ENCODE results near the gene ARHGAP24. TPM values are rescaled to one million over a fixed set of nuclear protein-coding genes. Genes with fewer than 3 reads are reported as not detected.
A peak's percentile ranks its signal among the peaks of the same experiment; 100 is the strongest.

ARHGAP24 gene
- total and polyA plus RNA-seq, 8 donors, result 22.0 to 35.0 (median 25.8) TPM

DNA sequence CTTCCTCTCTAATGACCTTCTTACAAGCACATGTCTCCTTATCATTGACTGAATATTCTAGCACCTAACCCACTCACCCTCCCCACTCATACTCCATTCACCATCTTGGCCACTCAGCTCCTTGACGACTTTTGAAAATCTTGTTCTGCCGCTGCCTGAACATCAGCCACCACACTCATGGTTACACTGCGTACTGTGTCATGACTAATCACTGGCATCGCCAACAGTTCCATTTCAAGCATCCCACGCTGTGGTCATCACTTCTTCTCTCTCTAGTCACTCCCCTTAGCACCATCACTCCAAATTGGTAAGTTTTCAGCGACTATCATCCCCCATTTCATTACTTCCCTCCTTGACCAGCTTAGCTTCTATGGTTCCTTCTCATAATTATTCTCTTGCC, 532.1 kb downstream of the ARHGAP24 start:
- no peak for DNase-seq
- no peak overlapping the region for H3K27ac ChIP-seq
- intact Hi-C loops (cut with DNase I), result no loop called here
- H3K9me3 ChIP-seq, result no peaks in the 10 kb centered on the region
- H3K4me1 ChIP-seq, result no peaks in the 10 kb centered on the region
- no peaks in the 10 kb centered on the region for H3K36me3 ChIP-seq
- ATAC-seq, result no peak
- H3K4me3 ChIP-seq, result no peak overlapping the region
- no peaks in the 10 kb centered on the region for H3K27me3 ChIP-seq
- TF ChIP-seq, protein P1, sequence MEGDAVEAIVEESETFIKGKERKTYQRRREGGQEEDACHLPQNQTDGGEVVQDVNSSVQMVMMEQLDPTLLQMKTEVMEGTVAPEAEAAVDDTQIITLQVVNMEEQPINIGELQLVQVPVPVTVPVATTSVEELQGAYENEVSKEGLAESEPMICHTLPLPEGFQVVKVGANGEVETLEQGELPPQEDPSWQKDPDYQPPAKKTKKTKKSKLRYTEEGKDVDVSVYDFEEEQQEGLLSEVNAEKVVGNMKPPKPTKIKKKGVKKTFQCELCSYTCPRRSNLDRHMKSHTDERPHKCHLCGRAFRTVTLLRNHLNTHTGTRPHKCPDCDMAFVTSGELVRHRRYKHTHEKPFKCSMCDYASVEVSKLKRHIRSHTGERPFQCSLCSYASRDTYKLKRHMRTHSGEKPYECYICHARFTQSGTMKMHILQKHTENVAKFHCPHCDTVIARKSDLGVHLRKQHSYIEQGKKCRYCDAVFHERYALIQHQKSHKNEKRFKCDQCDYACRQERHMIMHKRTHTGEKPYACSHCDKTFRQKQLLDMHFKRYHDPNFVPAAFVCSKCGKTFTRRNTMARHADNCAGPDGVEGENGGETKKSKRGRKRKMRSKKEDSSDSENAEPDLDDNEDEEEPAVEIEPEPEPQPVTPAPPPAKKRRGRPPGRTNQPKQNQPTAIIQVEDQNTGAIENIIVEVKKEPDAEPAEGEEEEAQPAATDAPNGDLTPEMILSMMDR (IDR thresholded peaks at IDR 0.05), result no peak

DNA sequence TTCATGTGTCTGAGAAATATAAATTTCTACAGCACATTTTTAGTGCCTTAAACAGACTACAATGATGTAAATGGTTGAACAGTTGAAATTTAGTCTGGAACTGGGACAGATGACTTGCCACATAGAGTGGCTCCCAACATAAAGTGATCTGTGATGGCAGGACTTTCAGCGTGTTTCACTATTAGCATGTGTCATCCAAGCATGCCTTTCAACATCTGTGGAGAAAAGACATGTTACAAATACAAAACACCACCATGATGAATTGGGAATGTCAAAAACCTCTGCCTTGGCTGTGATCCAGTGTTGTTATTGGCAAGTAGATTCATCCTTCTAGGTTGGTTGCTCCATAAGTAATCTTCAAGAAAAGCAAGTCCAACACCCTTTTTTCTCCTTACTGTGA, 536.2 kb downstream of the ARHGAP24 start:
- ATAC-seq (peak; percentile 9), DNase-seq (no peak)
- H3K4me1 ChIP-seq, result no peaks in the 10 kb centered on the region
- TF ChIP-seq, protein P1 (IDR thresholded peaks at IDR 0.05), result no peak
- no peak overlapping the region for H3K4me3 ChIP-seq
- H3K36me3 ChIP-seq, result no peaks in the 10 kb centered on the region
- intact Hi-C loops (cut with DNase I), result no loop called here
- no peak overlapping the region for H3K27ac ChIP-seq
- H3K9me3 ChIP-seq, result no peaks in the 10 kb centered on the region
- H3K27me3 ChIP-seq, result no peaks in the 10 kb centered on the region

DNA sequence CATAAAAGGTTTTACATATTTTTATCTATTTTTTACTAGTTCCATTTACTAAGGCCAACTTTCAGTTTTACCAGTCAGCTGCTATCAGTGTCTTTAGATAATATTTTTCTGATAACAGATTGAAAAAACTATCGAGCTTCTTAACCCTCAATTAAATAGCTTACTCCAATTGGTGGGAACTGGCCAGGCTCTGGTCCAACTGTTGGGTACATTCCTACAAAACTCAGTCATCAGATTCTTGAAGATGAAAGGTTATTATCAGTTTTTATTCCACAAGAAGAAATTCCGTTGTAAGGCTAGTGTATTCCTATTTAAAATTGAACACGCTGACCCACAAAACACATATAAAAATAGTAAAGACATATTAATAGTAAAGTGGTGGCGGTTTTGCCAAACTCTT, 538.7 kb downstream of the ARHGAP24 start:
- H3K9me3 ChIP-seq, result no peaks in the 10 kb centered on the region
- H3K36me3 ChIP-seq, result no peaks in the 10 kb centered on the region
- H3K27me3 ChIP-seq, result no peaks in the 10 kb centered on the region
- intact Hi-C loops (cut with DNase I), result no loop called here
- H3K27ac ChIP-seq, result no peak overlapping the region
- DNase-seq (no peak), ATAC-seq (no peak)
- TF ChIP-seq, protein P1 (IDR thresholded peaks at IDR 0.05), result no peak
- H3K4me3 ChIP-seq, result no peak overlapping the region
- H3K4me1 ChIP-seq, result no peaks in the 10 kb centered on the region

DNA sequence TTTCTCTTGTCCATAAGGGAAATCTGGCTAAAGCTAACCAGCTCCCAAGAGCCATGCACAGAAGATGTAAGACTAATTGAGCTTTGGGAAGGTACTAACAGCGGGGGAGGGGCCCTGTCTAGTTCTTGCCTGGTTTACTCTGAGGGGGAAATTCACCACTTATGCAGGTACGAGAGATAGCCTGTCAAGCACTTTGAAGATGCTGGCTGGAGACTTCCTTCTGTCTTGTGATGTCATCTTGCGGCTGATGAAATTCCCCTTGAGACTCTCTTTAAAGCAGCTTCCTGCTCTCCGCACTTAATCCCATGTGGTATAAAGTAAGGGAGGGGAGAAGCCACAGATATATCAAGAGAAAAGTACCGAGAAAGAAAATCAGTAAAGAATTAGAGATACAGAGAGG, 539.6 kb downstream of the ARHGAP24 start:
- Histone ChIP-seq H3K4me1 (no peaks in the 10 kb centered on the region), H3K36me3 (no peaks in the 10 kb centered on the region), H3K9me3 (no peaks in the 10 kb centered on the region), H3K27me3 (no peaks in the 10 kb centered on the region), H3K4me3 (no peak overlapping the region), H3K27ac (no peak overlapping the region)
- no peak for ATAC-seq
- no peak for DNase-seq
- intact Hi-C loops (cut with DNase I), result no loop called here
- TF ChIP-seq, protein P1 (IDR thresholded peaks at IDR 0.05), result no peak

DNA sequence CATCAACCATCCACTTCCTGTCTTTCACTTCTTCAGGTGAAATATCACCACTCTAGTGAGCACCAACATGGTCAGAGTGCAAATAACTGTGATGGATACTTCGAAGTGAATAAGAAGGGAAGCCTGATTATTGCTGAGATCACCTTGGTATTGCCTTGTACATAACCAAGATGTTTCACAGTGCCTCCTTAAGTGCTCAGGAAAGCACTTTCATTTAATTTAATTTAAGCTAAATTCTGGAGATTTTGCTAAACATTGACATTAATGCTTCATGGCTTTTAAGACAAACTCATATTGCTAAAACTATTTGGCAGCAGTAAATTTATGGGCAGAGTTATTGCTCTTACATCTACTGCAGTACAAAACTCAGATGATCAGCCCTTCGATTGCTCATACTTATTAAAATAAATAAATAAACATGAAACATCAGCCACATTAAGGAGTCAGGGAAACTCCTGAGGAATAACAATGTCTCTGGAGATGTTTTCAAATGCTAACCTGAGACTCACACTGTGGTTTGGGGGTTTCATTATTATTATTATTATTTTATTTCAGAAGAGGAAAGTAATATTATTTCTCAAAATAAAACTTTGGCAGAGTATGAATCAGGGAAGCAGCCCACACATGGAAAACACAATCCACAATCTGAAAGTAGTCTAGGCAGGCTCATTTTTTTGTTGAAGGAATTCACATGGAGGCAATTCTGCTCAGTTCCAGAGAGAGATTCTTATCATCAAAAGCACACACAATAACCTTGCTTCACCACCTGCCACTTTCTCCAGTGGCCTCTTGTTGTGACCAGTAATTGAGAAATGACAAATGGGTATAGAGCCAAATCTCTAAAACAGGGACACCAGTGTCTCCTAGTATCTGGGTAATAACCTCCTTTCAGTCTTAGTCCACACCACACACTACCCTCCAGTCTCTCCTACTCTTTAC, 540.7 kb downstream of the ARHGAP24 start:
- no peaks in the 10 kb centered on the region for H3K36me3 ChIP-seq

More for the DNA sequence above, 540.7 kb downstream of the ARHGAP24 start:
- intact Hi-C loops (cut with DNase I), result no loop called here
- H3K27ac ChIP-seq, result no peak overlapping the region
- no peaks in the 10 kb centered on the region for H3K27me3 ChIP-seq
- DNase-seq (no peak), ATAC-seq (no peak)
- no peak overlapping the region for H3K4me3 ChIP-seq
- TF ChIP-seq, protein P1 (IDR thresholded peaks at IDR 0.05), result no peak
- no peaks in the 10 kb centered on the region for H3K4me1 ChIP-seq
- no peaks in the 10 kb centered on the region for H3K9me3 ChIP-seq
